Colonic mucosa (tissue), 4 donors: ENCODE measurements around the gene CORO7. TPM values are rescaled to one million over a fixed set of nuclear protein-coding genes. Genes with fewer than 3 reads are reported as not detected.
A peak's percentile ranks its signal among the peaks of the same experiment; 100 is the strongest.

Source experiments
- DNase-seq: peaks from one replicate; pipeline ENCODE4 v3.0.0-alpha.2; 2020
- H3K27ac ChIP-seq: fragments of 200-600 bp; one replicate; pipeline ENCODE4 v1.8.0; 2021
- H3K27me3 ChIP-seq: fragments of 200-600 bp; one replicate; pipeline ENCODE4 v1.8.0; 2021
- H3K36me3 ChIP-seq: fragments of 200-600 bp; one replicate; pipeline ENCODE4 v1.8.0; 2021
- H3K4me1 ChIP-seq: fragments of 200-600 bp; one replicate; pipeline ENCODE4 v1.8.0; 2021; ENCODE audit warnings: mild to moderate bottlenecking
- H3K4me3 ChIP-seq: fragments of 200-600 bp; one replicate; pipeline ENCODE4 v1.8.0; 2021
- H3K9ac ChIP-seq, 2 donors: one replicate each; pipeline ENCODE4 v1.7.0; 2013; ENCODE audit warnings: control low read depth in 2 of 2, low read depth in 2 of 2, low read length in 2 of 2
- H3K9me3 ChIP-seq: fragments of 200-600 bp; one replicate; pipeline ENCODE4 v1.8.0; 2021
- CTCF ChIP-seq: fragments of 200-600 bp; IDR thresholded peaks from one replicate; pipeline ENCODE4 v1.8.0; 2022; ENCODE audit warnings: antibody characterized with exemption, mild to moderate bottlenecking
- intact Hi-C: fragments of 100-400 bp; cut with DNase I; formaldehyde crosslinking; loops from one replicate; pipeline ENCODE4 v1.14.1; 2022
- total RNA-seq, 2 donors: library from RNA; stranded (reverse); fragmentation: NEBNext Ultra II Directional in 1 of 2; extraction: Animal tissue kit (Norgen Biotek cat#: 25700) in 1 of 2; gene quantifications; one replicate each; pipeline ENCODE4 v1.2.1, GENCODE V29; 2021
- donor health status: healthy.
- donor health status: DM: no; HTN: no; CAD: no.
- donor health status: DM: no; HTN: no; CAD: no.

CORO7 gene
- total RNA-seq, 2 donors from 2014 or later: 37.2 to 55.9 TPM

- Histone ChIP-seq H3K9me3 (no peaks in the 10 kb centered on the region), H3K4me3 (no peak overlapping the region), H3K27me3 (no peaks in the 10 kb centered on the region), H3K27ac (no peak overlapping the region), H3K4me1 (peaks cover 8% of the 10 kb centered on the region), H3K9ac (no peak overlapping the region), H3K36me3 (no peaks in the 10 kb centered on the region)
- intact Hi-C loops: no loop called here
- no peak for DNase-seq
- TF ChIP-seq CTCF: no peak
Measured at GRCh38 chr16:4352843-4353242, 63.6 kb downstream of the CORO7 start.

GRCh38 chr16:4351880-4352279 lies 64.5 kb downstream of the CORO7 start:
- H3K4me1 ChIP-seq: peaks cover 8% of the 10 kb centered on the region
- TF ChIP-seq CTCF: no peak
- H3K9me3 ChIP-seq: no peaks in the 10 kb centered on the region
- no peak overlapping the region for H3K9ac ChIP-seq
- no peak for DNase-seq
- H3K27ac ChIP-seq: no peak overlapping the region
- intact Hi-C loops: no loop called here
- no peak overlapping the region for H3K4me3 ChIP-seq
- no peaks in the 10 kb centered on the region for H3K27me3 ChIP-seq
- H3K36me3 ChIP-seq: no peaks in the 10 kb centered on the region

GRCh38 chr16:4350787-4351659 lies 65.4 kb downstream of the CORO7 start, which contains the start of gene PAM16:
PAM16 (minus strand) TSS chr16:4351321; CDS start chr16:4351234, 87 bp downstream.
- intact Hi-C loops: no loop called here
- DNase-seq: peak; percentile 98
- no peak for TF ChIP-seq CTCF
- no peaks in the 10 kb centered on the region for H3K27me3 ChIP-seq
- peak within 1 kb of the TSS; percentile 82 to 96 for H3K9ac ChIP-seq
- no peaks in the 10 kb centered on the region for H3K36me3 ChIP-seq
- H3K4me1 ChIP-seq: peaks cover 8% of the 10 kb centered on the region
- H3K4me3 ChIP-seq: peak within 1 kb of the TSS; percentile 85
- no peaks in the 10 kb centered on the region for H3K9me3 ChIP-seq
- H3K27ac ChIP-seq: peak within 1 kb of the TSS; percentile 85

- peaks cover 8% of the 10 kb centered on the region for H3K4me1 ChIP-seq
- TF ChIP-seq CTCF: no peak
Measured at GRCh38 chr16:4350365-4350786, 66.0 kb downstream of the CORO7 start.

GRCh38 chr16:4349332-4349731 lies 67.1 kb downstream of the CORO7 start:
- intact Hi-C loops: no loop called here
- H3K4me1 ChIP-seq: peaks cover 8% of the 10 kb centered on the region
- no peak overlapping the region for H3K9ac ChIP-seq
- H3K27ac ChIP-seq: no peak overlapping the region
- no peak overlapping the region for H3K4me3 ChIP-seq
- no peak for TF ChIP-seq CTCF
- H3K36me3 ChIP-seq: no peaks in the 10 kb centered on the region
- DNase-seq: no peak
- H3K9me3 ChIP-seq: no peaks in the 10 kb centered on the region
- no peaks in the 10 kb centered on the region for H3K27me3 ChIP-seq

More at GRCh38 chr16:4350365-4350786, 66.0 kb downstream of the CORO7 start:
- no peaks in the 10 kb centered on the region for H3K36me3 ChIP-seq
- no peaks in the 10 kb centered on the region for H3K27me3 ChIP-seq
- peak overlapping the region; percentile 85 for H3K27ac ChIP-seq
- peak overlapping the region; percentile 82 to 96 for H3K9ac ChIP-seq
- intact Hi-C loops: no loop called here
- H3K4me3 ChIP-seq: peak overlapping the region; percentile 85
- no peak for DNase-seq
- no peaks in the 10 kb centered on the region for H3K9me3 ChIP-seq
